Epithelial cell of esophagus (primary cell): ENCODE data around the gene KCNC3.

Source experiments
- DNase-seq: peaks from one replicate; pipeline ENCODE4 v3.0.0; 2010; ENCODE audit warnings: low read depth
- H3K4me3 ChIP-seq: 2 replicates; pipeline ENCODE4 v1.5.1; 2011; ENCODE audit warnings: mild to moderate bottlenecking, low read length, control low read depth
- CTCF ChIP-seq: IDR thresholded peaks from 2 replicates; pipeline ENCODE4 v1.5.1; 2011; ENCODE audit warnings: low read depth, mild to moderate bottlenecking, low read length, control low read depth, inconsistent platforms; ENCODE audit not compliant: insufficient read depth; ENCODE audit errors: missing control alignments

The KCNC3 gene

GRCh38 chr19:50319156-50319555, 10.0 kb downstream of the KCNC3 start:
- no peak for DNase-seq
- TF ChIP-seq CTCF = no peak
- no peak overlapping the region for H3K4me3 ChIP-seq

DNA sequence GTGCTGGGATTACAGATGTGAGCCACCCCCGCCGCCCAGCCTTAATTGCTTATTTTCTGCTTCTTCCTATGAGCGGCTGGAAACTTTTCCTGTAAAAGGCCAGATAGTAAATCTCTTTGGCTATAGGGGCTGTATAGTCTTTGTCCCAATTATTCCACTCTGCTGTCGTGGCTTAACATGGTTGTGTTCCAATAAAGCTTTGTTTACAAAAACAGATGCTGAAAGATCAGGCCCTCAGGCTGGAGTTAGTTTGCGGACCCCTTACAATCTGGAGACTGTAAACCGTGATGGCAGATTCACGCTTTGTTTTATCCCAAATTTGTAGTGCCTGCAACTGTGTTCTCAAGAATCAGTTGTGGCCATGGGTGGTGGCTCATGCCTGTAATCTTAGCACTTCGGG, 10.7 kb downstream of the KCNC3 start:
- H3K4me3 ChIP-seq = no peak overlapping the region
- DNase-seq = no peak
- no peak for TF ChIP-seq CTCF

DNA sequence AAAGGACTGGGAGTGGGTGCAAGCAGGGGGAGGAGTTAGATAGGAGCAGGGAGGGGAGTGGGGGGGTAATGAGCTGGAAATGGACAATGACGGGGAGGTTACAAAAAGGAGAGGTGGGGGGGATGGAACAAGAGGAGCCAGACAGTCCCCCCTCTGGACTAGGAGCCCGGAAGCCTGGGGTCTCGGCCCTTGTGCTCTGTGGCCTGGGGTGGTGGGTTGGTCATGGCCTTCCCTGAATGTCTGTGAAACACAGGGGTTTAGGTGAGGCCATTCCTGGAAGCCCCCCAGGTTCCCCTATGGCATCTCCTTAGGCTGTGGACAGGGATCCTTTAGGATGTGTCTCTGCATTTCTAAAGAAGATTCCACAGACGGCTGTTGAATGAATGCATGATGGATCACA, 12.1 kb downstream of the KCNC3 start:
- no peak overlapping the region for H3K4me3 ChIP-seq
- no peak for DNase-seq
- TF ChIP-seq CTCF = no peak

- TF ChIP-seq CTCF = no peak
- no peak for DNase-seq
- H3K4me3 ChIP-seq = no peak overlapping the region
Observed at GRCh38 chr19:50315773-50316448, 13.3 kb downstream of the KCNC3 start.

DNA sequence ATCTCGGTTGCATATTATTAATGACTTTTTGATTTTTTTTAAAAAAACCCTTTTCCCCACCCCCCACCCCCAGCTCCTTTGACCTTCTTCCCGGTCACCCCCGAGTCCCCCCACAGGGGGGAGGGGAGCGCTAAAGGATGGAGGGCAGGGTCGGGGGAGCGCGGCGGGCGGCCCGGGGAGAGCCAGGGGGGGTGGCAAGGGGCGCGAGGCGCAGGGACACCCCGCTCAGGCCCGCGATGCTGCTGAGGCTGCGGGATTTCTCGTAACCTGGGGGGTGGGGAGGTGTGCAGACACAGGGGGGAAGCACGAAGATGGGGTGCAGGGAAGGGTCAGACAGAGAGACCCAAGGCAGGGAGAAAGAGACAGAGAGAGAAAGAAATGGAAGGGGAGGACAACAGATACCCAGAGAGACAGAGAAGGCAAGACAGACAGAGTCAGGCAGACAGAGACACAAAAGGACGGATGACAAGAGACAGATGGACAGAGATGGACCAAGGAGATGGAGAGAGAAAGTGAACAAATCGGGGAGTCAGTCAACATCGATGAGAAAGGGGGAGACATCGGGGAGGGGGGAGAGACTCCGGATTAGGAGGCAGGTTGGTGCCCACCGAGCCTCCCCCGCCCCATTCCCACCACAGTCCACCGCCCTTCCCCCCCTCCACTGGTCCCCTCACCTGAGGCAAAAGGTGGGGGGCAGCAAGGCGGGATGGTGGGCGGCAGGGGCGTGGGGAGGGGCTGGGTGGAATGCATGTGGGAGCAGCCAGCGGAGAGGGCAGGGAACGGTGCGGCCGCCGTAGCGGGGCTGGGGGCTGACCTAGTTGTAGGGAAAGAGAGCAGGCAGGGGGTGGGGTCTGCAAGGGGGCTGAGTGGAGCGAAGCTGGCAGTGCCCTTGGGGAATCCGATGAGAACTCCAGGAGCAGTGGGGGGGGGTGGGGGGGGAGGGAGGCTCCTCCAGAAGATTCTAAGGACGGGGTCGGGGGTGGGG, 14.2 kb downstream of the KCNC3 start:
- DNase-seq = no peak
- TF ChIP-seq CTCF = no peak
- H3K4me3 ChIP-seq = no peak overlapping the region

- H3K4me3 ChIP-seq = no peak overlapping the region
- TF ChIP-seq CTCF = no peak
- DNase-seq = no peak
Observed at GRCh38 chr19:50313812-50314536, 15.2 kb downstream of the KCNC3 start.
